NCI-H1105 (cell line): ENCODE measurements around the gene LORICRIN.

Source experiments
- DNase-seq: peaks from one replicate; lab custom pipeline; 2025; lab: John Stamatoyannopoulos, UW

The LORICRIN gene

DNA sequence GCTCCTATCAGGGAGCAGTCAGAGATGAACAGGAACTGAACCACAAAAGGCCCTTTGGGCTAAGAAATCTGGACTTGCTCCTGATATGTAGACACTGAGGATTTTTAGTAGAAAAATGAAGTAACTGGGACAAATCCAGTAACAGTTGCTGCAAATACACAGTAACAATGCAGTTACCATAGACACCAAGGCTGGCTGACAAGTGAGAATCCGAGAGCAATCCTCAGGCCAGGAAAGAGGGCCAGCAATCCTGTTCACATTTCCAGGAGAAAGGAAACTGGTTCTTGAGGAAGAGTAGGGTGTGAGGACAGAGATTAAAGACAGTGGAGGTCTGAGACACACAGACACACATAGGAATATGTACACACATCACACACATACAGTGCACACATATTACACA is 9.3 kb upstream of the LORICRIN start:
- DNase-seq = no peak

DNA sequence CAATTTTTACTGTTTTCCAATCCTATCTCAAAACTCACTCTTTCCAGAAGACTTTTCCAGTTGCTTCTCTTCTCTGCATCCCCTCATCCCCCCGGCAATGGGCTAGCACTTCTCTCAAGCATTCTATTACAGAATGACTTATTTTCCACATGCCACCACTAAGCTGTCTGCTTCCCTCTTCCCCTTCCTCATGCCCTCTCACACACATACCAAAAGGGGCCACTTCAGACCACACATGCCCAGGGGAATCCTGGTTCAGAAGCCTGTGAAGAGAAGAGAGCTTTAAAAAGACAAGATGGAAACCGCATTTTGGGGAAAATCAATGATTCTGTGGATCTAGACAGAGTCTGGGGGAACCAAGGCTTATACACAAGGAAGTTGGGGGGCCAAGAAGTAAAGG is 8.4 kb upstream of the LORICRIN start:
- no peak for DNase-seq

- DNase-seq = no peak
Measured at GRCh38 chr1:153251562-153251961, 7.9 kb upstream of the LORICRIN start.

- no peak for DNase-seq
Measured at GRCh38 chr1:153251988-153252387, 7.5 kb upstream of the LORICRIN start.

DNA sequence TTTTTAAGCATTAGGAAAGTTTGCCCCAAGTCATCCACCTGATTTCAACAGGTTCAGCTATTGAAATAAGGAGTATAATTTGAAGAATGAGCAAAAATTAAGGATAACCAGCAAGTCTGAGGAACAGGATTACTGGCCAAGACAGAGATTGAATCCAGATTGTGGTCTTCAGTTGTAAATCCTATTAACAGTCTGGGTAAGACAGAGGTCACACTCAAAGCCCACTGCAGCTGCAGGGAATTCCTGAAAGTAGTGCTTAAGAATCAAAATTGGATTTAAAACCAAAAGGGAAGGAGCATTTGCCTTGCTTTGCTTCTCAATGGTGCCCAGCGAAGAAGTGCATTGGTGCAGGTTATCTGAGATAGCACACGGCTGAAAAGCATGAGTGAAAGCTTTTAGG is 6.4 kb upstream of the LORICRIN start:
- DNase-seq = no peak

- no peak for DNase-seq
Measured at GRCh38 chr1:153253693-153254092, 5.8 kb upstream of the LORICRIN start.

GRCh38 chr1:153260585-153261280 is 1.2 kb downstream of the LORICRIN start:
- no peak for DNase-seq

DNA sequence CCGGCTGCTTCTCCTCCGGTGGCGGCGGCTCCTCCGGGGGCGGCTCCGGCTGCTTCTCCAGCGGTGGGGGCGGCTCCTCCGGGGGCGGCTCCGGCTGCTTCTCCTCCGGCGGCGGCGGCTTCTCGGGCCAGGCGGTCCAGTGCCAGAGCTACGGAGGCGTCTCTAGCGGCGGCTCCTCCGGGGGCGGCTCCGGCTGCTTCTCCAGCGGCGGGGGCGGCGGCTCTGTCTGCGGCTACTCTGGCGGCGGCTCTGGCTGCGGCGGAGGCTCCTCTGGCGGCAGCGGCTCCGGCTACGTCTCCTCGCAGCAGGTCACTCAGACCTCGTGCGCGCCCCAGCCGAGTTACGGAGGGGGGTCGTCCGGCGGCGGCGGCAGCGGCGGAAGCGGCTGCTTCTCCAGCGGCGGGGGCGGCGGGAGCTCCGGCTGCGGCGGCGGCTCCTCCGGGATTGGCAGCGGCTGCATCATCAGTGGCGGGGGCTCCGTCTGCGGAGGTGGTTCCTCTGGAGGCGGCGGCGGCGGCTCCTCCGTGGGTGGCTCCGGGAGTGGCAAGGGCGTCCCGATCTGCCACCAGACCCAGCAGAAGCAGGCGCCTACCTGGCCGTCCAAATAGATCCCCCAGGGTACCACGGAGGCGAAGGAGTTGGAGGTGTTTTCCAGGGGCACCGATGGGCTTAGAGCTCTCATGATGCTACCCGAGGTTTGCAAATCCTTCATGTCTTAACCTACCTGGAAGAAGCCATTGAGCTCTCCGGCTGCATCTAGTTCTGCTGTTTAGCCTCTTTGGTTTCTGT is 2.0 kb downstream of the LORICRIN start:
- DNase-seq = no peak

GRCh38 chr1:153262070-153262366 is 2.5 kb downstream of the LORICRIN start:
- DNase-seq = no peak

DNA sequence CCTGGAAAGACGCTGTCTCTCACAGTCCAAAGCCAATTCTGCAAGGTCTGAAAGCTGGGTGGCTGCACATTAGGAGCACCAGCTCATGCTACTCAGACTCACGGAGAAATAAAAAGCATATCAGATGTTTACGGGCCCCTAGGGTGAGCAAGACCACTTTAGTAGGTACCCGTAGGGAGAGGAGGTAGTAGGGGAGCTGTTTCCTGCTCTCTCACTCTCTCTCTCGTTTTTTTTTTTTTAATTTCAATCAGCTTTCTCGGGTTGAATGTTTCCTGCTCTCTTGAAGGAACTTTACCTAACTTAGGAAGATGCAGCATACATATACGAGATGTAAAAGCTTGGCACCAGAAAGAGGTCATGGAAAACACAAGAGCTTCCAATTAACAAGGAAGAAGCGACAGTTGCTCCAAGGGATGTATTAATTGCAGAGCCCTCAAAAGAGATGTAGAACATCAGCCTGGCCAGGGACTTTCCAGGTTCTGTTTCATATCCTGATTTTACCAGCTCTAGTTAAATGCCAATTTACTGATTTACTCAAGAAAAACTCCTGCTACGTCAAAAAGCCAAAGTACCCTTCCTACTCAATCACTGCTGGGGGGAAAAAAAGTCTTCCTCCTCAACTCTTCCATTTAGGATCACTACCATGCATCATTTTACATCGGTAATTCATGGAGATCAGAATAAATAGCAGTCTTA is 3.1 kb downstream of the LORICRIN start:
- DNase-seq = no peak

DNA sequence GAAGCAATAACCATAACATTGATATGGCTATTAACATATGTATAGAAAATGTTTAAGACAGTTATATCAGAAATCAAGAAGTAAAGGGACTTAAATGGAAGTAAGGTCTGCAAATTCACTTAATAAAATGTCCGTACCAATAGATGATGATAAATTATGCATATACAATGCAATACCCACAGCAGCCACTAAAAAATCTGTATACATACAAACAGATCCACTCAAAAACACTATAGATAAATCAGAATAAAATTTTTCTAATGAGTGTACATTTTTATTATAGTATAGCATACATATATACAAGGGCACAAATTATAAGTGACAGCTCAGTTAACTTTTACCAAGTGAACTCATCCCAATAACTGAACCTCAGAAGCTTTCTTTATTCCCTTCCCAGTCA is 6.0 kb downstream of the LORICRIN start:
- DNase-seq = no peak

GRCh38 chr1:153271711-153272110 is 12.2 kb downstream of the LORICRIN start:
- DNase-seq = no peak

DNA sequence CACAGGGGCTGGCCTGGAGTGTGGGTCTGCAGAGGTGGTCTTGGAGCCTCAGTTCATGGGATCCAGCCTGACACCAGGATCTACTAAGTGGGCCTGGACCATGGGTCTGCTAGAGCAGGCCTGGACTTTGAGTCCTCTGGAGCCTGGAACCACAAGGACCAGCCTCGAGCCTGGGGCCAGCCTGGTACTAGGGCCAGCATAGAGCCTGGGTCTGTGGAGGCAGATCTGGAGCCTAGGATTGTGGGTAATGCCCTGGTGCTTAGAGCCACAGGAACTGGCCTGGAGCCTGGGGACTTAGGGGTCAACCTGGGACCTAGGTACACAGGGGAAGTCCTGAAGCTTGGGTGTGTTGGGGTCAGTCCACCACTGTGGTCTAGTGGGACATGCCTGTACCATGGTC is 12.7 kb downstream of the LORICRIN start:
- no peak for DNase-seq

GRCh38 chr1:153277852-153278251 is 18.4 kb downstream of the LORICRIN start:
- DNase-seq = peak; percentile 10

DNA sequence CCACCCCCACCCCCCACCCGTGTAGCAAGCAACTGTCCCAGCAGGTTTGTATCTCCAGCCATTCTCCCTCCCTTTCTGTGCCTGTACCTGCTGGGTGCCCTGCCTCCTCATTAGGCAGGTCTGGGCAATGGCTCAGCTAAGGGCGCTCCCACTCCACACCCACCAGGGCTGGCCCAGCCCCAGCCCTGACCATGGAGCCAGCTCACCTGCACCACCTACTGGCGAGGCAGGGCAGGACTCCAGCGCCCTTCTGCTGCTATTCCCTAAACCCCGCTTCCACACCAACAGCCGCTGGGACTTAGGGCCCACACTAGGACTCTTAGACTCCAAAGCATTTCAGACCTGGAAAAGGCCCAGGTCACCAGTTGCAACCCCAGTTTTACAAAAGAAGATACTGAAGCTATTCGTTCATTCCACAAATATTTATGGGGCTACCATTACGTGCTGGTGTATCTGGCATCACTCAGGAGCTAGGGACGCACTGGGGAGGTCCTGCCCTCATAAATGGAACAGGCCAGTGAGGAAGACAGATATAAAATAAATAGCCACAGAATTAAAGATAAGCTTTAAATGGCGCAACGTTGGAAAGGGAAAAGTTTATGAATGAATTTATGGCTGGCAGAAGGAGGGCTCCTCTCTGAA is 29.3 kb downstream of the LORICRIN start:
- DNase-seq = peak; percentile 16

- DNase-seq = no peak
Measured at GRCh38 chr1:153291514-153291913, 32.0 kb downstream of the LORICRIN start.

DNA sequence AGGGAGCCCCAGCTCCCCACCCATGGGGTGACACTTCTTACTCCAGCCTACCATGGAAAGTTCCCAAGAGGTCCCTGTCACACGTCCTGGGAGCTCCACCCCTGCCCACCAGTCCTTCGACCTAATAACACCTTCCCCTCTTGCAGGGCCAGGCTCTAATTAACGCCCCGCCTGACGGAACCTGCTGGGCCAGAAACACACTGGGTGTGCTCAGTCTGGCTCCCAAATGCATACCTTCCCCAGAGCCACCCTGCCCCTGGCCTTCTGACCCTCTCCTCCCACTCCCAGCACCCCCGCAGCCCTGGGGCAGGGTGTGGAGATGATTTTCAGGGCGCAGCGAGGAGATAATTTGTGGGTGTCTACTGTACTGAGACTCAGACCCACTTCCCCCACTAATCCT is 32.7 kb downstream of the LORICRIN start:
- DNase-seq = no peak

GRCh38 chr1:153292740-153293479 is 33.4 kb downstream of the LORICRIN start:
- no peak for DNase-seq

- DNase-seq = no peak
Measured at GRCh38 chr1:153293480-153293775, 33.9 kb downstream of the LORICRIN start.

GRCh38 chr1:153293851-153294250 is 34.4 kb downstream of the LORICRIN start:
- DNase-seq = no peak

DNA sequence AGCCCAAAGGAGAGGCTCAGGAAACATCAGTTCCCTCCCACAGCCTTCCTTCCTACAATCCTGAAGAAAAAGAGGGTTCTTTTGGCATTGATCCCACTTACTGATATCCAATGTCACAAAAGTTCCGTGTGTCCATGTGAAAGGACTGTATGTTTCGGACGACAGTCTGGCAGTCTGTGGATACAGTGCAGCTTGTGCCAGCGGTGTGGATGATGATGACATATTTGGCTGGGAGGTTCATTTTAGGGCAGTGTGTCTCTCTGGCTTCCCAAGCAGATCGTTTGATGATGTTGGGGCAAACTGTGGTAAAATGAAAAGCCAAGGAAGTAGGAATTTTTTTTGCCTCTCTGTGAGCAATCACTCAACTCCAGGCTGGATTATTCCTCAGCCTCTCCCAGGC is 42.8 kb downstream of the LORICRIN start:
- no peak for DNase-seq

DNA sequence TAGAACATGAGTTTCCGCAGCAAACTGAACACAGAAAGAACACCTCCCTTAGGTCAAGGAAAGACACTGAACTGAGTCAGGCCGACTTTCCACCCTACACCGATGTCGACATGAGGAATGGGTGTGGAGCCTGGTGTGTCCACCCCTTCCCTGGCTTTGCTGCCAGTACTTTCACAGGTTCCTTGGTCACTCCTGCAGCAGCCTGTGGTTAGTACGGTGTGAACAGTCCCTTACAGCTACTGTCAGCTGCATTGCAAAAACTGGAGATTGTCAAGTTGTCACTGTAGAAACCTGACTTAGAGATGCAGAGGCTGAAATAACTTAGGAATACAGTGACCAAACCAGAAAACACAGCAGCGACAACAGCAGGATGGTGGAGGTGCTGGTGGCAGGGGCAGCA is 46.2 kb downstream of the LORICRIN start:
- no peak for DNase-seq
